Measurements from ENCODE around the gene BCO2. TPM values are rescaled to one million over a fixed set of nuclear protein-coding genes. Genes with fewer than 3 reads are reported as not detected.

Gene BCO2
- total and polyA plus RNA-seq, 2 experiments from 2014 or later, result 0.63 to 1.1 TPM

DNA sequence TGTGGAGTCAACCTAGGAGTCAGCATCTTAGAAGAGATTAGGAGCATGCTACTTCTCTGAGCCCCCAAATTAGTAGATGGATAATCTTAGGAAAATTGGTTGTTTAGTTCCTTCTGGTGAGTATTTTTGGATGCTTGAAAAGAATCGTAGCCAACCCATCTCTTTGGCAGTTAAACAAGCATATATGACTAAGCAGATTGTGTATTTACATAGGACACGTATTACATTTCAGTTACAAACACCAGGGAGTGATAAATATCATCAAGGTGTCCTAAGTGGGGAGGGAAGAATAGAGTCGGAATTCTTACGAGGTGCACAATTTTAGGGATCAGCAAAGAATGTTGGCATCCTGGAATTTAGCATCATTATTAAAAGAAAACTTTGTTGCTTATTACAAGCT is 71.9 kb downstream of the BCO2 start:
- TF ChIP-seq POLR2AphosphoS5 (IDR thresholded peaks at IDR 0.05; ENCODE audit: low read depth), result no peak
- TF ChIP-seq, protein P1, sequence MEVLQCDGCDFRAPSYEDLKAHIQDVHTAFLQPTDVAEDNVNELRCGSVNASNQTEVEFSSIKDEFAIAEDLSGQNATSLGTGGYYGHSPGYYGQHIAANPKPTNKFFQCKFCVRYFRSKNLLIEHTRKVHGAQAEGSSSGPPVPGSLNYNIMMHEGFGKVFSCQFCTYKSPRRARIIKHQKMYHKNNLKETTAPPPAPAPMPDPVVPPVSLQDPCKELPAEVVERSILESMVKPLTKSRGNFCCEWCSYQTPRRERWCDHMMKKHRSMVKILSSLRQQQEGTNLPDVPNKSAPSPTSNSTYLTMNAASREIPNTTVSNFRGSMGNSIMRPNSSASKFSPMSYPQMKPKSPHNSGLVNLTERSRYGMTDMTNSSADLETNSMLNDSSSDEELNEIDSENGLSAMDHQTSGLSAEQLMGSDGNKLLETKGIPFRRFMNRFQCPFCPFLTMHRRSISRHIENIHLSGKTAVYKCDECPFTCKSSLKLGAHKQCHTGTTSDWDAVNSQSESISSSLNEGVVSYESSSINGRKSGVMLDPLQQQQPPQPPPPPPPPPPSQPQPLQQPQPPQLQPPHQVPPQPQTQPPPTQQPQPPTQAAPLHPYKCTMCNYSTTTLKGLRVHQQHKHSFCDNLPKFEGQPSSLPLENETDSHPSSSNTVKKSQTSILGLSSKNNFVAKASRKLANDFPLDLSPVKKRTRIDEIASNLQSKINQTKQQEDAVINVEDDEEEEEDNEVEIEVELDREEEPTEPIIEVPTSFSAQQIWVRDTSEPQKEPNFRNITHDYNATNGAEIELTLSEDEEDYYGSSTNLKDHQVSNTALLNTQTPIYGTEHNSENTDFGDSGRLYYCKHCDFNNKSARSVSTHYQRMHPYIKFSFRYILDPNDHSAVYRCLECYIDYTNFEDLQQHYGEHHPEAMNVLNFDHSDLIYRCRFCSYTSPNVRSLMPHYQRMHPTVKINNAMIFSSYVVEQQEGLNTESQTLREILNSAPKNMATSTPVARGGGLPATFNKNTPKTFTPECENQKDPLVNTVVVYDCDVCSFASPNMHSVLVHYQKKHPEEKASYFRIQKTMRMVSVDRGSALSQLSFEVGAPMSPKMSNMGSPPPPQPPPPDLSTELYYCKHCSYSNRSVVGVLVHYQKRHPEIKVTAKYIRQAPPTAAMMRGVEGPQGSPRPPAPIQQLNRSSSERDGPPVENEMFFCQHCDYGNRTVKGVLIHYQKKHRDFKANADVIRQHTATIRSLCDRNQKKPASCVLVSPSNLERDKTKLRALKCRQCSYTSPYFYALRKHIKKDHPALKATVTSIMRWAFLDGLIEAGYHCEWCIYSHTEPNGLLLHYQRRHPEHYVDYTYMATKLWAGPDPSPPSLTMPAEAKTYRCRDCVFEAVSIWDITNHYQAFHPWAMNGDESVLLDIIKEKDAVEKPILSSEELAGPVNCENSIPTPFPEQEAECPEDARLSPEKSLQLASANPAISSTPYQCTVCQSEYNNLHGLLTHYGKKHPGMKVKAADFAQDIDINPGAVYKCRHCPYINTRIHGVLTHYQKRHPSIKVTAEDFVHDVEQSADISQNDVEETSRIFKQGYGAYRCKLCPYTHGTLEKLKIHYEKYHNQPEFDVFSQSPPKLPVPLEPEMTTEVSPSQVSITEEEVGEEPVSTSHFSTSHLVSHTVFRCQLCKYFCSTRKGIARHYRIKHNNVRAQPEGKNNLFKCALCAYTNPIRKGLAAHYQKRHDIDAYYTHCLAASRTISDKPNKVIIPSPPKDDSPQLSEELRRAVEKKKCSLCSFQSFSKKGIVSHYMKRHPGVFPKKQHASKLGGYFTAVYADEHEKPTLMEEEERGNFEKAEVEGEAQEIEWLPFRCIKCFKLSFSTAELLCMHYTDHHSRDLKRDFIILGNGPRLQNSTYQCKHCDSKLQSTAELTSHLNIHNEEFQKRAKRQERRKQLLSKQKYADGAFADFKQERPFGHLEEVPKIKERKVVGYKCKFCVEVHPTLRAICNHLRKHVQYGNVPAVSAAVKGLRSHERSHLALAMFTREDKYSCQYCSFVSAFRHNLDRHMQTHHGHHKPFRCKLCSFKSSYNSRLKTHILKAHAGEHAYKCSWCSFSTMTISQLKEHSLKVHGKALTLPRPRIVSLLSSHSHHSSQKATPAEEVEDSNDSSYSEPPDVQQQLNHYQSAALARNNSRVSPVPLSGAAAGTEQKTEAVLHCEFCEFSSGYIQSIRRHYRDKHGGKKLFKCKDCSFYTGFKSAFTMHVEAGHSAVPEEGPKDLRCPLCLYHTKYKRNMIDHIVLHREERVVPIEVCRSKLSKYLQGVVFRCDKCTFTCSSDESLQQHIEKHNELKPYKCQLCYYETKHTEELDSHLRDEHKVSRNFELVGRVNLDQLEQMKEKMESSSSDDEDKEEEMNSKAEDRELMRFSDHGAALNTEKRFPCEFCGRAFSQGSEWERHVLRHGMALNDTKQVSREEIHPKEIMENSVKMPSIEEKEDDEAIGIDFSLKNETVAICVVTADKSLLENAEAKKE (CRISPR knock-in tag; IDR thresholded peaks at IDR 0.05), result no peak
- no peak for TF ChIP-seq EZH2phosphoT487 (IDR thresholded peaks at IDR 0.05; ENCODE audit: unreplicated experiment)
- TF ChIP-seq, protein P2, sequence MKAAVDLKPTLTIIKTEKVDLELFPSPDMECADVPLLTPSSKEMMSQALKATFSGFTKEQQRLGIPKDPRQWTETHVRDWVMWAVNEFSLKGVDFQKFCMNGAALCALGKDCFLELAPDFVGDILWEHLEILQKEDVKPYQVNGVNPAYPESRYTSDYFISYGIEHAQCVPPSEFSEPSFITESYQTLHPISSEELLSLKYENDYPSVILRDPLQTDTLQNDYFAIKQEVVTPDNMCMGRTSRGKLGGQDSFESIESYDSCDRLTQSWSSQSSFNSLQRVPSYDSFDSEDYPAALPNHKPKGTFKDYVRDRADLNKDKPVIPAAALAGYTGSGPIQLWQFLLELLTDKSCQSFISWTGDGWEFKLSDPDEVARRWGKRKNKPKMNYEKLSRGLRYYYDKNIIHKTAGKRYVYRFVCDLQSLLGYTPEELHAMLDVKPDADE (IDR thresholded peaks at IDR 0.05), result no peak
- TF ChIP-seq CREB1 (CRISPR knock-in tag; IDR thresholded peaks at IDR 0.05; ENCODE audit: low read depth), result no peak
- no peak for TF ChIP-seq JUNB (IDR thresholded peaks at IDR 0.05; ENCODE audit: unreplicated experiment)
- TF ChIP-seq, protein P3, sequence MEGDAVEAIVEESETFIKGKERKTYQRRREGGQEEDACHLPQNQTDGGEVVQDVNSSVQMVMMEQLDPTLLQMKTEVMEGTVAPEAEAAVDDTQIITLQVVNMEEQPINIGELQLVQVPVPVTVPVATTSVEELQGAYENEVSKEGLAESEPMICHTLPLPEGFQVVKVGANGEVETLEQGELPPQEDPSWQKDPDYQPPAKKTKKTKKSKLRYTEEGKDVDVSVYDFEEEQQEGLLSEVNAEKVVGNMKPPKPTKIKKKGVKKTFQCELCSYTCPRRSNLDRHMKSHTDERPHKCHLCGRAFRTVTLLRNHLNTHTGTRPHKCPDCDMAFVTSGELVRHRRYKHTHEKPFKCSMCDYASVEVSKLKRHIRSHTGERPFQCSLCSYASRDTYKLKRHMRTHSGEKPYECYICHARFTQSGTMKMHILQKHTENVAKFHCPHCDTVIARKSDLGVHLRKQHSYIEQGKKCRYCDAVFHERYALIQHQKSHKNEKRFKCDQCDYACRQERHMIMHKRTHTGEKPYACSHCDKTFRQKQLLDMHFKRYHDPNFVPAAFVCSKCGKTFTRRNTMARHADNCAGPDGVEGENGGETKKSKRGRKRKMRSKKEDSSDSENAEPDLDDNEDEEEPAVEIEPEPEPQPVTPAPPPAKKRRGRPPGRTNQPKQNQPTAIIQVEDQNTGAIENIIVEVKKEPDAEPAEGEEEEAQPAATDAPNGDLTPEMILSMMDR (conservative IDR thresholded peaks at IDR 0.05; ENCODE audit: low read depth in 2 of 2), result no peak
- TF ChIP-seq ZNF114 (CRISPR knock-in tag; IDR thresholded peaks at IDR 0.05), result no peak
- TF ChIP-seq, protein P4, sequence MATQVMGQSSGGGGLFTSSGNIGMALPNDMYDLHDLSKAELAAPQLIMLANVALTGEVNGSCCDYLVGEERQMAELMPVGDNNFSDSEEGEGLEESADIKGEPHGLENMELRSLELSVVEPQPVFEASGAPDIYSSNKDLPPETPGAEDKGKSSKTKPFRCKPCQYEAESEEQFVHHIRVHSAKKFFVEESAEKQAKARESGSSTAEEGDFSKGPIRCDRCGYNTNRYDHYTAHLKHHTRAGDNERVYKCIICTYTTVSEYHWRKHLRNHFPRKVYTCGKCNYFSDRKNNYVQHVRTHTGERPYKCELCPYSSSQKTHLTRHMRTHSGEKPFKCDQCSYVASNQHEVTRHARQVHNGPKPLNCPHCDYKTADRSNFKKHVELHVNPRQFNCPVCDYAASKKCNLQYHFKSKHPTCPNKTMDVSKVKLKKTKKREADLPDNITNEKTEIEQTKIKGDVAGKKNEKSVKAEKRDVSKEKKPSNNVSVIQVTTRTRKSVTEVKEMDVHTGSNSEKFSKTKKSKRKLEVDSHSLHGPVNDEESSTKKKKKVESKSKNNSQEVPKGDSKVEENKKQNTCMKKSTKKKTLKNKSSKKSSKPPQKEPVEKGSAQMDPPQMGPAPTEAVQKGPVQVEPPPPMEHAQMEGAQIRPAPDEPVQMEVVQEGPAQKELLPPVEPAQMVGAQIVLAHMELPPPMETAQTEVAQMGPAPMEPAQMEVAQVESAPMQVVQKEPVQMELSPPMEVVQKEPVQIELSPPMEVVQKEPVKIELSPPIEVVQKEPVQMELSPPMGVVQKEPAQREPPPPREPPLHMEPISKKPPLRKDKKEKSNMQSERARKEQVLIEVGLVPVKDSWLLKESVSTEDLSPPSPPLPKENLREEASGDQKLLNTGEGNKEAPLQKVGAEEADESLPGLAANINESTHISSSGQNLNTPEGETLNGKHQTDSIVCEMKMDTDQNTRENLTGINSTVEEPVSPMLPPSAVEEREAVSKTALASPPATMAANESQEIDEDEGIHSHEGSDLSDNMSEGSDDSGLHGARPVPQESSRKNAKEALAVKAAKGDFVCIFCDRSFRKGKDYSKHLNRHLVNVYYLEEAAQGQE (IDR thresholded peaks at IDR 0.05; ENCODE audit: unreplicated experiment), result no peak
- TF ChIP-seq EZH2 (IDR thresholded peaks at IDR 0.05; ENCODE audit: low read depth, unreplicated experiment), result no peak
- TF ChIP-seq NANOG (IDR thresholded peaks at IDR 0.05; ENCODE audit: borderline replicate concordance), result no peak
- no peak for TF ChIP-seq ZNF331 (CRISPR knock-in tag; IDR thresholded peaks at IDR 0.05; ENCODE audit: low read depth)
- no peak for TF ChIP-seq STAT1 (IDR thresholded peaks at IDR 0.05; ENCODE audit: unreplicated experiment)
- H4K20me1 ChIP-seq (replicated peaks; ENCODE audit: insufficient read depth), result no peaks in the 10 kb centered on the region
- no peak for DNase-seq (ENCODE audit: low spot score)

More for the DNA sequence above, 71.9 kb downstream of the BCO2 start:
- H3K4me3 ChIP-seq, result no peak overlapping the region
- ATAC-seq, result no peak
- Mint-ChIP-seq H3K9me3 (peaks cover 13% of the 10 kb centered on the region; the same call in 2 of the 3 replicates), H3K27me3 (ENCODE audit: insufficient read depth, low read depth, poor library complexity) (no peaks in the 10 kb centered on the region), H3K4me3 (no peak overlapping the region), H3K4me1 (no peaks in the 10 kb centered on the region), H3K36me3 (ENCODE audit: low read depth) (peaks cover 16% of the 10 kb centered on the region; the same call in 2 of the 3 replicates), H3K27ac (no peak overlapping the region)
- no peak overlapping the region for H3K4me2 ChIP-seq
- H3K27ac ChIP-seq (ENCODE audit: low read depth), result no peak overlapping the region
- no peaks in the 10 kb centered on the region for H3K9me2 ChIP-seq (ENCODE audit: insufficient read depth)
- H3K36me3 ChIP-seq (ENCODE audit: insufficient read depth), result no peaks in the 10 kb centered on the region
- H3K27me3 ChIP-seq (ENCODE audit: insufficient read depth), result no peaks in the 10 kb centered on the region
- H2AFZ ChIP-seq, result no peak overlapping the region
- H3F3A ChIP-seq (replicated peaks; ENCODE audit: low read depth), result no peaks in the 10 kb centered on the region
- H3K4me1 ChIP-seq (ENCODE audit: insufficient read depth), result no peaks in the 10 kb centered on the region
- H3K79me2 ChIP-seq (replicated peaks; ENCODE audit: insufficient read depth), result no peaks in the 10 kb centered on the region

Measured in GM23338 (cell line).